ENCODE results near the gene NKTR. TPM values are rescaled to one million over a fixed set of nuclear protein-coding genes. Genes with fewer than 3 reads are reported as not detected.

Gene NKTR
- polyA plus RNA-seq, 1 of the 3 experiments (the other 2 are of a cell fraction): 19.2 TPM

DNA sequence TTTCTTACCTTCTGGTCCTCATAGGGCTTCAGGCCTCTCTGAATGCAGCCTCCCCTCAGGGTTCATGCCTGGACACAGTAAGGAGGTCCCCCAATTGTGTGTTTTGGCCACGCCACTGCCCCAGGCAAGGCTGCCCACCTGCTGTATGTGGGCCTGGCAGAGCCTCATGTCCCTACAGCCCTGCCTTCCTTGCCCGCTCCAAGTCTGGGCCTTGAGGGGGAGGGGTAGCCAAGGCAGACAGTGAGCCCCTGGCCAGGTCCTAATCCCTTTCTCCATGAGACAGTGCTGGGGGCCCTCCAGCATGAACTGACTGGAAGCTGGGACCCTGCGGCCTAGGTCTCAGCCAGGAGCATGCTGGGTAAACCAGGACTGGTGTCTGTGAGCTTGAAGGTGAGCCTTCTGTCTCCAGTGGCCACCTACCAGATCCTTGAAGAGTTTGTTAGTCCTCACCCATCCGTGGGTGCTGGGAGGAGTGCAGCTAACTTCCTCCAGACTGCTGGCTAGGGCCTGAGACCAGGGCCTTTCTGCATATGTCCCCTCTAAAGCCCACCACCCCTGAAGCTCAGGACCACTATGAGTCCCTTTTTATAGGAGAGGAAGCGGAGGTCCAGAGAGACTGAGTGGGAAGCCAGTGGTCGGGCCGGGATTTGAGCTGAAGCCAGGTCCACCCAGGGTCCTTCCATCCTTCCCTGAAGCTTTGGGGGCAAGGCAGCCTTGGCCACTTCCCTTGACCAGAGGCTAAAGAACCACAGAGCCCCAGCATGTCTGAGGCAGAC is 61.7 kb downstream of the NKTR start:
- CTCF ChIA-PET: interaction anchor here (1.0 kb wide), 1 partner anchor 49 kb away, joined by 3 read pairs; no protein-coding TSS in a partner anchor
- peaks cover 2% of the 10 kb centered on the region; the same call in 1 of the 2 replicates for H3K79me2 ChIP-seq (ENCODE audit: insufficient read depth)
- no peak overlapping the region for H3K4me3 ChIP-seq (ENCODE audit: low read depth in 2 of 2, low read length in 1 of 2)
- no peak for DNase-seq
- TF ChIP-seq TEAD4 (IDR thresholded peaks at IDR 0.05; ENCODE audit: borderline replicate concordance, insufficient read depth): no peak
- no peak overlapping the region for H2AFZ ChIP-seq (ENCODE audit: low read depth)
- no peak overlapping the region for H3K4me2 ChIP-seq
- H3K9me2 ChIP-seq: no peaks in the 10 kb centered on the region
- peaks cover 0 to 1% of the 10 kb centered on the region in 2 experiments; a peak in 1 of 4 replicates for H3K4me1 ChIP-seq (ENCODE audit: control insufficient read depth in 1 of 2, insufficient read depth in 2 of 2, low read depth in 1 of 2, low read length in 1 of 2)
- H3K36me3 ChIP-seq (replicated peaks in 1 of 2; ENCODE audit: control insufficient read depth in 1 of 2, insufficient read depth in 2 of 2, low read length in 1 of 2): peaks cover 0 to 27% of the 10 kb centered on the region in 2 experiments
- POLR2A ChIA-PET: no interaction called here
- H3F3A ChIP-seq (replicated peaks; ENCODE audit: insufficient read depth): no peaks in the 10 kb centered on the region
- peaks cover 3% of the 10 kb centered on the region; the same call in 1 of the 2 replicates for H4K20me1 ChIP-seq (ENCODE audit: insufficient read depth)
- H3K27ac ChIP-seq (ENCODE audit: low read depth in 2 of 2, low read length in 1 of 2): no peak overlapping the region
- H3K9ac ChIP-seq: no peak overlapping the region
- no peaks in the 10 kb centered on the region for H3K27me3 ChIP-seq (ENCODE audit: insufficient read depth)
- 89% methylated on average over 3 of the region's 7 CpGs for WGBS (ENCODE audit: low lambda C conversion rate)
- H3K9me3 ChIP-seq: no peaks in the 10 kb centered on the region

DNA sequence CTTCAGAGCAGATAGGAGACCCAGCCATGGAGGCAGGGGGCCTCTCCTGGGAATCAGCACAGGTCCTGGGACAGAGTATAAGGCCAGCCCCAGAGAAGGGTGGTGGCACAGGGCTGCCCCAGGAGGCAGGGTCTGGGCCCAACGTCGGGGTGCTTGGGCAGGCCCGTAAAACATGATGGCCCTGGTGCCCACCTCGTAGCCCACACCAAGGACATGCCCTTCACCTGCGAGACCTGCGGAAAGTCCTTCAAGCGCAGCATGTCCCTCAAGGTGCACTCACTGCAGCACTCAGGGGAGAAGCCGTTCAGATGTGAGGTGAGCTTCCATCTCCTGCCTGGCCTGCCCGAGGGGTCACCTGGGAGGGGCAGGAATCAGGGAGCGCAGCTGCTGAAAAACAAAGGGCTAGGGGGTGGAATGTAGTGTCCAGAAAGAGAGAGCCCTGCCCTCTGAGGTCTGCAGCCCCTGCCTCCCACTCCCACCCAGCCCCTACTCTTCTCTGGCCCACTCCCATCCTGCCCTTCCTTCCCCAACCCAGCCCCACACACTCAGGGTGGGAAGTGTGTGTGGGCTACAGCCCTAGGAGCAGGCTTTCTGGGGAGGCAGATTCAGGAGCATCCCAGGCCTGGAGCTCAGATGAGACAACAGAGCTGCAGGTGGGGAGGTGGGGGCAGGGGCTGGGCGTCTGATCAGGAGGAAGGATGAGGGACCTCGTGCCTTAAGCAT is 62.5 kb downstream of the NKTR start:
- CTCF ChIA-PET: interaction anchor here (0.9 to 1.0 kb wide), 2 partner anchors 49 to 117 kb away, joined by 3 read pairs; no protein-coding TSS in a partner anchor

More for the DNA sequence above, 62.5 kb downstream of the NKTR start:
- WGBS (ENCODE audit: low lambda C conversion rate): 95% methylated on average over 4 of the region's 12 CpGs
- Histone ChIP-seq H3K4me3 (ENCODE audit: low read depth in 2 of 2, low read length in 1 of 2) (no peak overlapping the region), H2AFZ (ENCODE audit: low read depth) (no peak overlapping the region), H3K9me2 (no peaks in the 10 kb centered on the region), H3F3A (replicated peaks; ENCODE audit: insufficient read depth) (no peaks in the 10 kb centered on the region), H3K9me3 (no peaks in the 10 kb centered on the region), H3K79me2 (ENCODE audit: insufficient read depth) (no peaks in the 10 kb centered on the region), H3K27me3 (ENCODE audit: insufficient read depth) (no peaks in the 10 kb centered on the region), H3K27ac (ENCODE audit: low read depth in 2 of 2, low read length in 1 of 2) (no peak overlapping the region), H3K4me1 (ENCODE audit: control insufficient read depth in 1 of 2, insufficient read depth in 2 of 2, low read depth in 1 of 2, low read length in 1 of 2) (peaks cover 0 to 9% of the 10 kb centered on the region in 2 experiments; a peak in 1 of 4 replicates), H4K20me1 (ENCODE audit: insufficient read depth) (no peaks in the 10 kb centered on the region), H3K4me2 (no peak overlapping the region), H3K9ac (no peak overlapping the region), H3K36me3 (replicated peaks in 1 of 2; ENCODE audit: control insufficient read depth in 1 of 2, insufficient read depth in 2 of 2, low read length in 1 of 2) (peaks cover 0 to 24% of the 10 kb centered on the region in 2 experiments)
- no peak for DNase-seq
- POLR2A ChIA-PET: no interaction called here
- TF ChIP-seq RFX5 (IDR thresholded peaks at IDR 0.05; ENCODE audit: low read length) (no peak), RAD21 (IDR thresholded peaks at IDR 0.05; ENCODE audit: low read length) (no peak), IRF3 (IDR thresholded peaks at IDR 0.05; ENCODE audit: low read depth, low read length) (no peak), TCF12 (IDR thresholded peaks at IDR 0.05) (no peak), NFIC (IDR thresholded peaks at IDR 0.05; ENCODE audit: borderline replicate concordance) (no peak), TAF1 (IDR thresholded peaks at IDR 0.05; ENCODE audit: borderline replicate concordance, low read depth, low read length) (no peak), CHD2 (IDR thresholded peaks at IDR 0.05; ENCODE audit: low read length, partially characterized antibody) (no peak), MEF2A (IDR thresholded peaks at IDR 0.05; ENCODE audit: borderline replicate concordance, low read depth) (no peak)
